ENCODE results near the gene ZP3.
"Not testable (repeated sequence)": the region's sequence is repeated elsewhere in the genome, so short reads cannot be mapped to it uniquely, and the experiment has no call there.

DNA sequence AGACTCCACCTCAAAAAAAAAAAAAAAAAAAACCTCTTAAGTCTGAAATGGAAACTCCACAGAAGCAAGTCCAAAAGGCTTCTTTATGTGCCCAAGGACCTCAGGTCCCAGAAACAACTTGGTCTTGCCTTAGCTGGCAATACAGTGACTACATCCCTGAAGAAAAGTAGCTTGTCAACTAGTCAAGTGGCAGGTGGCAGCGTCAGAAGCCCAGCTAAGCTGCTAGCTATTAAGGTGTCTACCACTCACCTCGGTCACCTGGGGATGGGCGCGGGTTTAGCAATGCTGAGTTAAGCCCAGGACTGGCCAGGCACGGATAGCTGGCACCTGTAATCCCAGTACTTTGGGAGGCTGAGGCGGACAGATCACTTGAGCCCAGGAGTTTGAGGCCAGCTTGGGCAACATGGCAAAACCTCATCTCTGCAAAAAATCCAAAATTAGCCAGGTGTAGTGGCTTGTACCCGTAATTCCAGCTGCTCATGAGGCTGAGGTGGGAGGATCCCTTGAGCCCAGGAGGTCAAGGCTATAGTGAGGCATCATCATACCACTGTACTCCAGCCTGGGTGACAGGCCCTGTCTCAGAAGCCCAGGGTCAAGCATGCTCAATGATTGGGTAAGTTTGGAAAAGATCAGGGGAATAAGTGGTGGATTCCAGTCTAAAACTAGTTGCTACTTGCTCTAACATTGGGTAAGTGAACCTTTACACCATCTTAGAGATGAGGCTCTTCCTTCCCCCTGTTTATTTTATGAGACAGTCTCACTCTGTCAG lies 14.6 kb downstream of the ZP3 start:
- not testable (repeated sequence) for TF ChIP-seq EZH2 (IDR thresholded peaks at IDR 0.05; ENCODE audit: insufficient read depth, poor library complexity, severe bottlenecking); EZH2phosphoT487 (IDR thresholded peaks at IDR 0.05; ENCODE audit: insufficient read depth, low read depth)
